Fibroblast of pulmonary artery (primary cell): ENCODE data around the gene FBXO9.

ENCODE experiments used
- DNase-seq: peaks from one replicate; pipeline ENCODE4 v3.0.0-alpha.2; 2010; ENCODE audit warnings: low read depth
- H3K4me3 ChIP-seq: replicated peaks from 2 replicates; pipeline ENCODE4 v1.5.1; 2011; ENCODE audit warnings: low read depth, mild to moderate bottlenecking, control low read depth, low read length, moderate library complexity
- CTCF ChIP-seq: IDR thresholded peaks from 2 replicates; pipeline ENCODE4 v1.5.1; 2011; ENCODE audit warnings: mild to moderate bottlenecking, control low read depth, low read length, inconsistent platforms; ENCODE audit errors: missing control alignments

The FBXO9 gene

GRCh38 chr6:53130569-53131290, 65.5 kb downstream of the FBXO9 start:
- no peak for TF ChIP-seq CTCF
- no peak for DNase-seq
- H3K4me3 ChIP-seq: no peak overlapping the region

GRCh38 chr6:53133961-53134360, 68.8 kb downstream of the FBXO9 start:
- H3K4me3 ChIP-seq: no peak overlapping the region
- DNase-seq: no peak
- TF ChIP-seq CTCF: no peak

- no peak overlapping the region for H3K4me3 ChIP-seq
- TF ChIP-seq CTCF: no peak
- DNase-seq: no peak
Observed at GRCh38 chr6:53134601-53135235, 69.5 kb downstream of the FBXO9 start.

GRCh38 chr6:53136000-53136609, 70.9 kb downstream of the FBXO9 start:
- DNase-seq: no peak
- TF ChIP-seq CTCF: no peak
- H3K4me3 ChIP-seq: no peak overlapping the region

- no peak for TF ChIP-seq CTCF
- no peak for DNase-seq
- no peak overlapping the region for H3K4me3 ChIP-seq
Observed at GRCh38 chr6:53139841-53140413, 74.7 kb downstream of the FBXO9 start.

- no peak overlapping the region for H3K4me3 ChIP-seq
- DNase-seq: no peak
- no peak for TF ChIP-seq CTCF
Observed at GRCh38 chr6:53142810-53143209, 77.6 kb downstream of the FBXO9 start.
